Ovary (tissue), 9 donors: ENCODE results near the gene NID2. TPM values are rescaled to one million over a fixed set of nuclear protein-coding genes. Genes with fewer than 3 reads are reported as not detected.

Experiments used
- DNase-seq, 5 donors: peaks; one replicate each; pipeline ENCODE4 v3.0.0-alpha.2; 2019 to 2020
- H3K27ac ChIP-seq, 2 donors: fragments of 200-600 bp; one replicate each; pipeline versions ENCODE4 v1.5.1 to v1.8.0; 2019 to 2022
- H3K27me3 ChIP-seq: fragments of 200-600 bp; one replicate; pipeline ENCODE4 v1.8.0; 2022
- H3K36me3 ChIP-seq: fragments of 200-600 bp; sonication (generic); one replicate; pipeline ENCODE4 v1.5.1; 2019
- H3K4me1 ChIP-seq: one replicate; pipeline ENCODE4 v1.8.1; 2013; ENCODE audit warnings: mild to moderate bottlenecking, moderate library complexity; ENCODE audit not compliant: insufficient read depth
- H3K4me3 ChIP-seq: fragments of 200-600 bp; sonication (generic); one replicate; pipeline ENCODE4 v1.5.1; 2017
- H3K9me3 ChIP-seq, 2 donors: fragments of 200-600 bp in 1 of 2; sonication (generic) in 1 of 2; one replicate each; pipeline versions ENCODE4 v1.5.1 to v1.8.1; 2013 to 2019; ENCODE audit warnings: mild to moderate bottlenecking in 1 of 2, moderate library complexity in 1 of 2
- CTCF ChIP-seq, 3 donors: fragments of 450-650 bp in 2 of 3; fragments of 200-600 bp in 1 of 3; IDR thresholded peaks; one replicate each; pipeline versions ENCODE4 v1.5.1 to v1.8.0; 2016 to 2022; ENCODE audit warnings: antibody characterized with exemption in 3 of 3, mild to moderate bottlenecking in 1 of 3
- EP300 ChIP-seq: sonication (generic); formaldehyde crosslinking; IDR thresholded peaks from one replicate; pipeline ENCODE4 v1.6.1; 2017; ENCODE audit warnings: antibody characterized with exemption
- POLR2A ChIP-seq: fragments of 450-650 bp; IDR thresholded peaks from one replicate; pipeline ENCODE4 v1.6.1; 2017; ENCODE audit warnings: antibody characterized with exemption, mild to moderate bottlenecking, moderate library complexity
- WGBS, 3 donors: extraction: QIAGEN DNeasy Blood & Tissue Kit in 1 of 3; methylation state at CpG; one replicate each; pipeline versions ENCODE4 v1.1.5 to v1.1.7; 2013 to 2017; 5-methylcytosine and 5-hydroxymethylcytosine counted together
- intact Hi-C, 4 donors: fragments of 100-400 bp; cut with DNase I; formaldehyde crosslinking; loops; one replicate each; pipeline versions ENCODE4 v1.11.0 to v1.15.1; 2022 to 2023
- polyA plus RNA-seq, 2 donors: library from polyadenylated mRNA; stranded (reverse); fragments of 200-250 nt in 1 of 2; fragments of 350-450 nt in 1 of 2; fragmentation: Illumina TruSeq in 1 of 2; extraction: RNeasy Lipid Tissue Mini Kit (QIAGEN cat#74804) in 1 of 2; gene quantifications; one replicate each; pipeline ENCODE4 v1.2.3, GENCODE V29; 2013 to 2014
- total RNA-seq, 7 donors: library from RNA; depleted of rRNA in 2 of 7; stranded (reverse); fragments of >200 nt in 2 of 7; fragmentation: NEBNext Ultra II Directional in 3 of 7; extraction: Animal tissue kit (Norgen Biotek cat#: 25700) in 3 of 7; gene quantifications; one replicate each; pipeline versions ENCODE4 v1.1.0 to v1.2.4, GENCODE V29; 2016 to 2023
- donor health status: DM: no; HTN: no; CAD: no; lungs with moderate emphysema.
- donor health status: DM: no; HTN: no; CAD: no.
- donor health status: Bipolar disorder and iron deficiency.
- donor health status: DM: yes; HTN: yes; CAD: no.
- donor health status: DM: no; HTN: no; CAD: no.
- donor health status: DM: yes; HTN: yes; CAD: no.

NID2 gene
- total and polyA plus RNA-seq, 9 donors, result 31.5 to 83.8 (median 47.2) TPM

- peak in 2 of 5 donors; percentile 47 for DNase-seq
- intact Hi-C loops, result no loop called here
- H3K4me3 ChIP-seq, result no peak overlapping the region
- peaks cover 25% of the 10 kb centered on the region for H3K4me1 ChIP-seq
- no peak overlapping the region for H3K27ac ChIP-seq
- 2 to 16% (median 3%) methylated on average over 2 of the region's 2 CpGs for whole genome bisulfite sequencing, 3 donors
- H3K27me3 ChIP-seq, result no peaks in the 10 kb centered on the region
- no peaks in the 10 kb centered on the region for H3K36me3 ChIP-seq
- H3K9me3 ChIP-seq, result no peaks in the 10 kb centered on the region
- no peak for TF ChIP-seq EP300
- TF ChIP-seq CTCF (IDR thresholded peaks at IDR 0.05), result no peak
- no peak for TF ChIP-seq POLR2A
These were observed 5.8 kb downstream of the NID2 start for GRCh38 chr14:52063052-52063462.

GRCh38 chr14:52061890-52062289 lies 7.0 kb downstream of the NID2 start:
- no peak for DNase-seq
- 36 to 44% (median 40%) methylated on average over 1 of the region's 1 CpG for WGBS, 3 donors
- TF ChIP-seq POLR2A, result no peak
- no peak for TF ChIP-seq CTCF (IDR thresholded peaks at IDR 0.05)
- no peak for TF ChIP-seq EP300
- intact Hi-C loops, result no loop called here
- Histone ChIP-seq H3K27ac (no peak overlapping the region), H3K36me3 (no peaks in the 10 kb centered on the region), H3K9me3 (no peaks in the 10 kb centered on the region), H3K4me1 (peaks cover 25% of the 10 kb centered on the region), H3K4me3 (no peak overlapping the region), H3K27me3 (no peaks in the 10 kb centered on the region)

GRCh38 chr14:52061390-52061789 lies 7.5 kb downstream of the NID2 start:
- no peaks in the 10 kb centered on the region for H3K36me3 ChIP-seq
- no peak for DNase-seq
- no peaks in the 10 kb centered on the region for H3K27me3 ChIP-seq
- peak overlapping the region in 1 of 2 donors; percentile 5 for H3K27ac ChIP-seq
- H3K4me3 ChIP-seq, result no peak overlapping the region
- WGBS, 3 donors, result 40 to 58% (median 48%) methylated on average over 5 of the region's 5 CpGs
- H3K9me3 ChIP-seq, result no peaks in the 10 kb centered on the region
- intact Hi-C loops, result no loop called here
- H3K4me1 ChIP-seq, result peaks cover 26% of the 10 kb centered on the region
- TF ChIP-seq EP300, result no peak
- TF ChIP-seq CTCF (IDR thresholded peaks at IDR 0.05), result no peak
- TF ChIP-seq POLR2A, result no peak

- peak overlapping the region in 1 of 2 donors; percentile 61 for H3K27ac ChIP-seq
- intact Hi-C loops, result no loop called here
These were observed 8.8 kb downstream of the NID2 start for GRCh38 chr14:52060080-52060479.

More at GRCh38 chr14:52060080-52060479, 8.8 kb downstream of the NID2 start:
- Histone ChIP-seq H3K36me3 (no peaks in the 10 kb centered on the region), H3K4me3 (no peak overlapping the region), H3K4me1 (peaks cover 27% of the 10 kb centered on the region), H3K9me3 (no peaks in the 10 kb centered on the region), H3K27me3 (no peaks in the 10 kb centered on the region)
- 4 to 9% (median 7%) methylated on average over 6 of the region's 6 CpGs for WGBS, 3 donors
- peak in 1 of 5 donors; percentile 45 for DNase-seq
- TF ChIP-seq CTCF (IDR thresholded peaks at IDR 0.05) (no peak), POLR2A (no peak), EP300 (no peak)
